ENCODE data around the gene ACAT2.
"Not testable (repeated sequence)": the region's sequence is repeated elsewhere in the genome, so short reads cannot be mapped to it uniquely, and the experiment has no call there.

The ACAT2 gene

DNA sequence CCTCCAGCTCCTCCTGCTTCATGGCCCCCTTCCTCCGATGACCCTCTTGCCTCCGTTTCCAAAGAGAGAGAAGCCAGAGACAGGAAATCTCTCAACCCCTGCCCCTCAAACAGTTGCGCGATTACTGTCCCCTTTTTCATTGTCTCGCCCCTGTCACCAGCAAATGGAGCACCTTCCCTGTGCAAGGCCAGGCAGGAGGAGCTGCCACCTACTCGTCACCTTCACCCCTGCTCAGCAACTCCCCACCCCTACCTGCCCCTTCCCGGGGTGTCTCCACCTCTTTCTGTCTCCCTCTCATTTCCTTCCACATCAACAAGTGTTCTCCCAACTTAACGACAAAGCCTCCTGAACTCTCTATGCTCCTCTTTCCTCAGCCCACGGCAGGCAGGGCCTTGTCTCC, 51.9 kb downstream of the ACAT2 start:
- no peak for DNase-seq (ENCODE audit: low spot score)
- no peak overlapping the region for H3K27ac ChIP-seq
- ChIA-PET POLR2A (ENCODE audit: low non-redundant PET) (no interaction called here), CTCF (interaction anchor here (0.7 kb wide), 1 partner anchor 180 kb away, joined by 3 read pairs; no protein-coding TSS in a partner anchor)
- TF ChIP-seq, protein P1, sequence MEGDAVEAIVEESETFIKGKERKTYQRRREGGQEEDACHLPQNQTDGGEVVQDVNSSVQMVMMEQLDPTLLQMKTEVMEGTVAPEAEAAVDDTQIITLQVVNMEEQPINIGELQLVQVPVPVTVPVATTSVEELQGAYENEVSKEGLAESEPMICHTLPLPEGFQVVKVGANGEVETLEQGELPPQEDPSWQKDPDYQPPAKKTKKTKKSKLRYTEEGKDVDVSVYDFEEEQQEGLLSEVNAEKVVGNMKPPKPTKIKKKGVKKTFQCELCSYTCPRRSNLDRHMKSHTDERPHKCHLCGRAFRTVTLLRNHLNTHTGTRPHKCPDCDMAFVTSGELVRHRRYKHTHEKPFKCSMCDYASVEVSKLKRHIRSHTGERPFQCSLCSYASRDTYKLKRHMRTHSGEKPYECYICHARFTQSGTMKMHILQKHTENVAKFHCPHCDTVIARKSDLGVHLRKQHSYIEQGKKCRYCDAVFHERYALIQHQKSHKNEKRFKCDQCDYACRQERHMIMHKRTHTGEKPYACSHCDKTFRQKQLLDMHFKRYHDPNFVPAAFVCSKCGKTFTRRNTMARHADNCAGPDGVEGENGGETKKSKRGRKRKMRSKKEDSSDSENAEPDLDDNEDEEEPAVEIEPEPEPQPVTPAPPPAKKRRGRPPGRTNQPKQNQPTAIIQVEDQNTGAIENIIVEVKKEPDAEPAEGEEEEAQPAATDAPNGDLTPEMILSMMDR (conservative IDR thresholded peaks at IDR 0.05; ENCODE audit: low read depth): no peak

DNA sequence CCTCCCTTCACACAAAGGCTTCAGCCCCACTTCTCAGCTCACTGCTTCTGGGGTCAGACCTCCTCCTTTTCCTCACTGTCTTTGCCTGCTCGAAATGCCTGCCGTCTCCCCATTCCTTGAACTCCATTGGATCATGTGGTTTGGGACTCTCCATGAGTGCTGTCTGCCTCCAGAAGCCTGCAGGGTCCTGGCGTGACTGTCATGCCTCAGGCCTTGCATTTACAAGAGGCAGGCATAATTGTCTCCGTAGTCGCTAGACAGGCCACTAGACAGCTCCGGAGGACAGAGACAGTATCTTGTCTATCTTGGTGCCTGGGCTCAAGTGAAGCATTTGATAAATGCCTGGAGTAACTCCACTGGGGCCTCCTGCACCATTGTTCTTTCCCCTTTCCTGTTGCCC, 53.6 kb downstream of the ACAT2 start:
- no peak overlapping the region for H3K27ac ChIP-seq
- POLR2A ChIA-PET (ENCODE audit: low non-redundant PET): interaction anchor here (0.6 kb wide), 1 partner anchor 33 kb away, joined by 4 read pairs; no protein-coding TSS in a partner anchor
- TF ChIP-seq, protein P1 (conservative IDR thresholded peaks at IDR 0.05; ENCODE audit: low read depth): no peak
- CTCF ChIA-PET: interaction anchor here (0.6 kb wide), 1 partner anchor 50 kb away, joined by 5 read pairs; no protein-coding TSS in a partner anchor
- no peak for DNase-seq (ENCODE audit: low spot score)

DNA sequence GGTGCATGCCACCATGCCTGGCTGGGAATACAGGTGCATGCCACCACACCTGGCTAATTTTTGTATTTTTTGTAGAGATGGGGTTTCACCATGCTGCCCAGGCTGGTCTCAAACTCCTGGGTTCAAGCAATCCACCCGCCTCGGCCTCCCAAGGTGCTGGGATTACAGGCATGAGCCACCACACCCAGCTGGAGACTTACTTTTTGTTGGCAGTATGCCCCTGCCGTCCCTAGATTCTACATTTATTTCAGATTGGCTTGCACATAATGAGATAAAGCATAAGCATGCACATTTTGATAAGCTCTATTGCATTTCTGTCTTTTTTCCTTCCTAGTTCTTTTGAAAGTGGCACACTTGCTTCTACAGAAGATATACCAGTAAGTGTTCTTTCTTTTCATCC, 54.9 kb downstream of the ACAT2 start:
- POLR2A ChIA-PET (ENCODE audit: low non-redundant PET); CTCF ChIA-PET; DNase-seq (ENCODE audit: low spot score): not testable (repeated sequence)

DNA sequence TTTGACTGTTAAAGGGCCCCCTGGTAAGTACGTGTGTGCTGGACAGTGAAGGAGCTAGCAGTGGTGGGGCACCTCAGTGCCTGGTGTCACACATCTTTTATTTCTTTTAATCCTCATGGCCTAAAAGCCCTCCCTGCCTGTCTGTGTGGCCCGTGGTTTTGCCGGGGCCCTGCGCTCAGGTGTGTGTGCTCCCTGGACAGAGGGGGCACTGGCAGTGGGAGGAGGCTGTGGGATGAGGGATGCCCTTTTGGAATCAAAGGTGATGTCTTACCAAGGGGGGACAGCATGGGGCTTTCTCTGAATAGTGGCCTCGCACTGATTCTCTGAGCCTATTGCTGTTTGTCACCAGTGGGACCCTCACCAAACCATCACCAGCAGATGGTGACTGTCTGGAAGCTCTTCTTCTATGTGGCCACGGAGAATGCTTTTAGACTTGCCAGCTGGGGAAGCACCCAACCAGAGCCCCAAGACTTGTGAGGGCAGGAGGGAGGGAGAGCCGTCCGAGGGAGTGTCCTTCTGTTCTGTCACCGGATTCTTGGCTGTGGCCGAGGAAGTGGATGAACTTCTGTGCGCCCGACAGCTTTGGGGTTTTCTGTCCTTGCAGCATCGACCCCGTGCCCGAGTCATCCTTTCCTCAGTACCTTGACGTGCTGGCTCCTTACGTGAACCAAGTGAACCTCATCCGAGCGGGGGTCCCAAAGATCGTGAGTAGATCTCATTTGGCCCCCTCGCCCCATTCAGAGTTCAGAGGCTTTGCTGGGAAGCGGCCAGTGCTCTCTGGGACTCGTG, 56.3 kb downstream of the ACAT2 start:
- TF ChIP-seq, protein P1 (conservative IDR thresholded peaks at IDR 0.05; ENCODE audit: low read depth): no peak
- ChIA-PET CTCF (no interaction called here), POLR2A (ENCODE audit: low non-redundant PET) (no interaction called here)
- no peak overlapping the region for H3K27ac ChIP-seq
- DNase-seq (ENCODE audit: low spot score): no peak

More for the DNA sequence above, 54.9 kb downstream of the ACAT2 start:
- H3K27ac ChIP-seq: not testable (repeated sequence)

DNA sequence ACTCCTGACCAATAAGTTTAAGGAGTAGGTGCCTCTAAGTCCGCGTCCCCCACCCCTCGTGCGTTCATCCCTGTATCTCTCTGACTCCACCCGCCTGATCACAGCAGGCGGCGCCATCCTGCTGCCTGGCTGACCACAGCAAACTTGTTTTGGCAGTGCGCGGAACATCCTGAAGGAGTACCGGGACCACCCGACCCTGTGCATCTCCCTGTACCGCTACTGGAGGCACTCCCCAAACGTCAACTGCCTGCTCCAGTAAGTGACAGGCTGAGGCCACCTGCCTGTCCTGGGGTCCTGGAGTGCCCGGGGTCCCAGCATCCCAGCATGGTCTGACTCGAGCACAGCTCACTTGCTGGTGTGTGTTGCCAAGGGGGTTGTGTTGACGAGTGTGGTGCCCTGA, 57.3 kb downstream of the ACAT2 start:
- POLR2A ChIA-PET (ENCODE audit: low non-redundant PET): no interaction called here

DNA sequence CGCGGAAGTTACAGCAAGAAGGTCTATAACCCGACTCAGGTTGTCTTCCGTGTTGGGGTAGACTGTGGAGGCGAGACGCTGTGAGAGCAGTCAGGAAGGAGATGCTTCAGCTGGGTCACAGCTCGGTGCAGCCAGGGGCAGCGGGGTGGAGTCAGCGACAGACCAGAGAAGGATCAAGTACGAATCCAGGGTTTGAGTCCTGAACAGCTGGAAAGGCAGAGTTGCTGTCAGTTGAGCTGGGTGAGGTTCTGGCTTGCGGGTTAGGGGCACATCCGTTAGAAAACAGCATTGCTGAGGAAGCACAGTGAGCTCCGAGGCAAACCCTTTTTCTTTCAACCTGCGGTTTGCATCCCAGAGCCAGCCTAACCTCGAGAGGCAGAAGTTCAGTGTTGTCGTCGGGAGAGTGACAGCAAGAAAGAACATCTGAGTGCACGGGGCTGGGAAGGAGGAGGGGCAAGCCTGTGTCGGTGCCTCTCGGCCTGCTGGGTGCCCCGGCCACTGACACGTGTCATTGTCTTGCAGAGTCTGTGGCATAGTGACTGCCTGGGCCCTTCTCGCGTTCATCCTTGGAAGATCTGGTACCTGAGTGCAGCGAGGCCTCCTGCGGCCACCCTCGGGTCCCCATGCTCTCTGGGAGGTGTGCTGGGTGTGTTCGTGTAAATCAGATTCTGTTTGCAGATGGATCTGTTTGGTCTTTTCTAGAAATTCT, 58.2 kb downstream of the ACAT2 start:
- ChIA-PET CTCF (no interaction called here), POLR2A (ENCODE audit: low non-redundant PET) (no interaction called here)
- no peak for DNase-seq (ENCODE audit: low spot score)
- TF ChIP-seq, protein P1 (conservative IDR thresholded peaks at IDR 0.05; ENCODE audit: low read depth): no peak
- H3K27ac ChIP-seq: no peak overlapping the region

More for the DNA sequence above, 57.3 kb downstream of the ACAT2 start:
- no peak overlapping the region for H3K27ac ChIP-seq
- TF ChIP-seq, protein P1 (conservative IDR thresholded peaks at IDR 0.05; ENCODE audit: low read depth): no peak
- CTCF ChIA-PET: no interaction called here
- DNase-seq (ENCODE audit: low spot score): no peak

DNA sequence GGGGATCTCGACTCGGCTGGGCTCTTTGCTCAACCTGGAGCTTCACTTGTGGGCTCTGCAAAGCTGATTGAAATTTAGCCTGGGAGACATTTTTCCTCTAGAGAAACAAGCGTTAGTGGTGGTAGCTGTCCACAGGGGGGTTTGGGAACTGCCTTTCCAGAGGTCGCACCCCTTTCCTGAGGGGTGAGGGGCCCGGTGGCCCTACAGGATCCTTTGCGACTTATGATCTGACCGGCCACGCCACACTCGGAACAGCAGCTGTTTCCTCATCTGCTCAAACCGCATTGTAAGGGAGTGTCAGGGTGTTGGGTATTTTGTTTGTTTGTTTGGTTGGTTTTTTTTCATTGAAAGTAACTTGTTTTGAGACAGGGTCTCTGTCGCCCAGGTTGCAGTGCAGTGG, 59.3 kb downstream of the ACAT2 start:
- ChIA-PET CTCF (no interaction called here), POLR2A (ENCODE audit: low non-redundant PET) (no interaction called here)
- TF ChIP-seq, protein P1 (conservative IDR thresholded peaks at IDR 0.05; ENCODE audit: low read depth): no peak
- H3K27ac ChIP-seq: no peak overlapping the region
- no peak for DNase-seq (ENCODE audit: low spot score)

All from RWPE1 (cell line).